Mesendoderm (in vitro differentiated cells): ENCODE results near the gene ELOVL1.

Experiments used
- DNase-seq: peaks from one replicate; pipeline ENCODE4 v3.0.0; 2013
- H2AK5ac ChIP-seq: 2 replicates; pipeline ENCODE4 v1.6.1; 2013; ENCODE audit warnings: low read length, inconsistent platforms
- H2BK120ac ChIP-seq: 2 replicates; pipeline ENCODE4 v1.6.1; 2013; ENCODE audit warnings: low read depth, mild to moderate bottlenecking, low read length, moderate library complexity, mixed read lengths
- H2BK15ac ChIP-seq: replicated peaks from 2 replicates; pipeline ENCODE4 v1.6.1; 2013; ENCODE audit warnings: low read depth, mild to moderate bottlenecking, moderate library complexity
- H2BK5ac ChIP-seq: 2 replicates; pipeline ENCODE4 v1.6.1; 2013; ENCODE audit warnings: low read length, inconsistent platforms
- H3K18ac ChIP-seq: 2 replicates; pipeline ENCODE4 v1.6.1; 2013; ENCODE audit warnings: mild to moderate bottlenecking, low read length, mixed read lengths
- H3K23ac ChIP-seq: one replicate; pipeline ENCODE4 v1.6.1; 2013; ENCODE audit warnings: low read length
- H3K27ac ChIP-seq: 2 replicates; pipeline ENCODE4 v1.5.1; 2013; ENCODE audit warnings: low read depth, mild to moderate bottlenecking, inconsistent platforms, low read length, moderate library complexity
- H3K27me3 ChIP-seq: 2 replicates; pipeline ENCODE4 v1.6.1; 2013; ENCODE audit warnings: low read length, control low read depth, mild to moderate bottlenecking, inconsistent platforms; ENCODE audit not compliant: insufficient read depth, poor library complexity
- H3K36me3 ChIP-seq: 2 replicates; pipeline ENCODE4 v1.6.1; 2013; ENCODE audit warnings: low read length, inconsistent platforms; ENCODE audit not compliant: control insufficient read depth, insufficient read depth
- H3K4ac ChIP-seq: one replicate; pipeline ENCODE4 v1.6.1; 2013; ENCODE audit warnings: low read depth, mild to moderate bottlenecking, low read length, moderate library complexity
- H3K4me1 ChIP-seq: 2 replicates; pipeline ENCODE4 v1.6.1; 2013; ENCODE audit warnings: low read depth, low read length, inconsistent platforms; ENCODE audit not compliant: control insufficient read depth
- H3K4me2 ChIP-seq: 2 replicates; pipeline ENCODE4 v1.6.1; 2013; ENCODE audit warnings: low read length
- H3K4me3 ChIP-seq: 2 replicates; pipeline ENCODE4 v1.5.1; 2013; ENCODE audit warnings: mild to moderate bottlenecking, low read length
- H3K56ac ChIP-seq: one replicate; pipeline ENCODE4 v1.6.1; 2013; ENCODE audit warnings: low read length
- H3K79me1 ChIP-seq: 2 replicates; pipeline ENCODE4 v1.6.1; 2013; ENCODE audit warnings: low read length, inconsistent platforms
- H3K79me2 ChIP-seq: 2 replicates; pipeline ENCODE4 v1.6.1; 2013; ENCODE audit warnings: mild to moderate bottlenecking, low read length; ENCODE audit not compliant: control insufficient read depth, insufficient read depth
- H3K9ac ChIP-seq: 2 replicates; pipeline ENCODE4 v1.6.1; 2013; ENCODE audit warnings: low read length, inconsistent platforms
- H4K5ac ChIP-seq: one replicate; pipeline ENCODE4 v1.6.1; 2013; ENCODE audit warnings: low read length
- H4K8ac ChIP-seq: one replicate; pipeline ENCODE4 v1.6.1; 2013; ENCODE audit warnings: low read depth, mild to moderate bottlenecking, control low read depth, low read length, moderate library complexity
- WGBS: extraction: QIAGEN DNeasy Blood & Tissue Kit; methylation state at CpG from one replicate; pipeline ENCODE4 v1.1.7; 2013; ENCODE audit warnings: low lambda C conversion rate, missing lambda C conversion rate; ENCODE audit not compliant: insufficient coverage; ENCODE audit errors: extremely low coverage; 5-methylcytosine and 5-hydroxymethylcytosine counted together

ELOVL1 gene

DNA sequence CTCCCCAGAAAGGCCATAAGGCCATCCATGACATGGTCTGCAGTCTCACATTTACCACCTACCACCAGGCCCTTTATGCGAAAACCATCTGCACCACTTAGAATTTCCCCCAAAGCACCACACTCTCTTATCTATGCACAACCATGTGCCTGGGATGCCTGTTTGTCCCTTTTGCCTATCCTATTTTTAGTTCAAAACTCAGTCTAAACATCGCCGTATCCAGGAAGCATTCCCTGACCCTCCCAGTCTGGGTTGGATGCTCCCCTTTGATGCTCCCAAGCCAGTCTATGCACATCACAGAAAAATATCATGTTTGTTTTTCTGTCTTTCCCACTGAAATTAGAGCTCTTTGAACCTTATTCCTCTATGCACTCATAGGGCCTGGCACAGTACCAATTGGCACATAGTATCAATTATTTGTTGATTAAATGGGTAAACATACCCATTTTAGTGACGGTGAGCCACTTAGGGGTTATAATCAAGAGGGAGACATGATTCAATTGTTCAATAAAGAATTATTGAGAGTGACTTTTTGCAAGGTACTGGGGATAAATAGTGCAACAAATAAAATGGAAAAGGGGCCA lies 23.5 kb downstream of the ELOVL1 start:
- H3K4me3 ChIP-seq: no peak overlapping the region
- peaks cover 5% of the 10 kb centered on the region for H3K4me1 ChIP-seq
- H3K23ac ChIP-seq: no peak overlapping the region
- H3K4me2 ChIP-seq: no peak overlapping the region
- H3K36me3 ChIP-seq: no peaks in the 10 kb centered on the region
- H3K27me3 ChIP-seq: no peaks in the 10 kb centered on the region
- no peak overlapping the region for H3K56ac ChIP-seq
- no peak overlapping the region for H4K8ac ChIP-seq
- H3K9ac ChIP-seq: no peak overlapping the region
- H2BK15ac ChIP-seq: no peak overlapping the region
- H2BK5ac ChIP-seq: no peak overlapping the region
- DNase-seq: peak; percentile 52
- H3K27ac ChIP-seq: no peak overlapping the region
- no peak overlapping the region for H3K4ac ChIP-seq
- H2AK5ac ChIP-seq: no peak overlapping the region
- no peaks in the 10 kb centered on the region for H3K79me2 ChIP-seq
- no peaks in the 10 kb centered on the region for H3K79me1 ChIP-seq
- no CpG with 5 or more reads among the region's 4 CpGs for WGBS
- no peak overlapping the region for H4K5ac ChIP-seq
- H2BK120ac ChIP-seq: no peak overlapping the region
- H3K18ac ChIP-seq: no peak overlapping the region

DNA sequence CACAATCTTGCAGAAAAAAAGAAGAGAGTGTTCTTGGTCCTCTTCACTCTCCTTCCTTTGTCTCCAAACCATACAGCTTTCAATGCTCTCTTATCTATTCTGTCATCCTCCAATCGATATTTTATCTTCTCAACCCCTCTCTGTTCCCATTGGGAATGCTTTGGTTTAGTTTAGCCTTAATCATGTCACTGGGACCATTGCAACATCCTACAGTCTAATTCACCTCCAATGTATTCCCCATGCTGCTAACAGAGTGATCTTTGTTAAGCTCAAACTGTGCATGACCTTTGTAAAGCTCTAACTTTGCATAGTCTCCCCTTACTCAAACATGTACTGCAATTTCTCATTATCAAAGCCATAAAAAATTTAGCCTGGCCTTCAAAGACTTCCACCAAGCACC lies 27.3 kb downstream of the ELOVL1 start:
- H4K8ac ChIP-seq: no peak overlapping the region
- no peak overlapping the region for H3K4me2 ChIP-seq
- no peak overlapping the region for H3K56ac ChIP-seq
- no peak overlapping the region for H2BK5ac ChIP-seq
- H3K23ac ChIP-seq: no peak overlapping the region
- no peak overlapping the region for H2BK15ac ChIP-seq
- H3K4ac ChIP-seq: no peak overlapping the region
- H3K79me2 ChIP-seq: no peaks in the 10 kb centered on the region
- peaks cover 2% of the 10 kb centered on the region for H3K4me1 ChIP-seq
- no peak overlapping the region for H3K9ac ChIP-seq
- no peak overlapping the region for H3K18ac ChIP-seq
- no peak for DNase-seq
- H2AK5ac ChIP-seq: no peak overlapping the region
- no peak overlapping the region for H4K5ac ChIP-seq
- no peak overlapping the region for H3K27ac ChIP-seq
- H3K36me3 ChIP-seq: no peaks in the 10 kb centered on the region
- H3K27me3 ChIP-seq: no peaks in the 10 kb centered on the region
- no peak overlapping the region for H3K4me3 ChIP-seq
- H3K79me1 ChIP-seq: no peaks in the 10 kb centered on the region
- WGBS: no CpG with 5 or more reads among the region's 1 CpG
- H2BK120ac ChIP-seq: no peak overlapping the region

DNA sequence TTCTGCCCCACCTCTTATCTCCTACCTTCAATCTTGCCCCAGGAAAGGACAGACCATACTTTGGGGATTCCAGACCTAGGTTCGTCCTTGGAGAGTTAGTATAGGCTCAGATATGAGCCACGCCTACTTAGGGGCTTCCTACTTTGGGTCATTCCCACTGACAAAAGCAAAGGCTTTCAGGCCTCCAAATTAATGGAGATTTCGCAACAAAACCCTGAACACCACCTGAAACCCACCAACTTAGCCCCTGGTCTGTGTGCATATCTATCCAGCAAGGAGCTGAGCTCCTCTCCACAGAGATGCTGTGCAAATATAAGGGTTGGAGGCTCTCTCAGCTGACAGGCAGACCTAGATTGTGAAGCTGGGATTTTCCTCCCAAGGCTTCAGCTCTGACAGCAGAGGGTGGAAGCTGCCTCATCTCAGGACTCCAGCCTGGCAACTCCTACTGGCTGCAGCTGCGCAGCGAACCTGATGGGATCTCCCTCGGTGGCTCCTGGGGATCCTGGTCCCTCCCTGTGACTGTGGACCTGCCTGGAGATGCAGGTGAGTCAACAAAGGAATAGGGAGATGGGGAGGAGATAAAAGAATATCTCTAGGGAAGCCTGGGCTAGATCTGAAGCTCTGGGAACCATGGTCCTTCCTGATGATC lies 28.1 kb downstream of the ELOVL1 start:
- no CpG with 5 or more reads among the region's 6 CpGs for WGBS
- H3K9ac ChIP-seq: no peak overlapping the region
- DNase-seq: no peak
- H3K4me1 ChIP-seq: no peaks in the 10 kb centered on the region
- no peaks in the 10 kb centered on the region for H3K36me3 ChIP-seq
- H2BK15ac ChIP-seq: no peak overlapping the region
- no peak overlapping the region for H3K27ac ChIP-seq
- H4K5ac ChIP-seq: no peak overlapping the region
- no peak overlapping the region for H3K23ac ChIP-seq
- no peak overlapping the region for H2BK120ac ChIP-seq
- H3K56ac ChIP-seq: no peak overlapping the region
- no peak overlapping the region for H3K4me2 ChIP-seq
- no peak overlapping the region for H3K4ac ChIP-seq
- H2BK5ac ChIP-seq: no peak overlapping the region
- no peak overlapping the region for H4K8ac ChIP-seq
- H3K79me1 ChIP-seq: no peaks in the 10 kb centered on the region
- no peak overlapping the region for H3K18ac ChIP-seq
- H3K79me2 ChIP-seq: no peaks in the 10 kb centered on the region
- H3K27me3 ChIP-seq: no peaks in the 10 kb centered on the region
- H3K4me3 ChIP-seq: no peak overlapping the region
- H2AK5ac ChIP-seq: no peak overlapping the region

DNA sequence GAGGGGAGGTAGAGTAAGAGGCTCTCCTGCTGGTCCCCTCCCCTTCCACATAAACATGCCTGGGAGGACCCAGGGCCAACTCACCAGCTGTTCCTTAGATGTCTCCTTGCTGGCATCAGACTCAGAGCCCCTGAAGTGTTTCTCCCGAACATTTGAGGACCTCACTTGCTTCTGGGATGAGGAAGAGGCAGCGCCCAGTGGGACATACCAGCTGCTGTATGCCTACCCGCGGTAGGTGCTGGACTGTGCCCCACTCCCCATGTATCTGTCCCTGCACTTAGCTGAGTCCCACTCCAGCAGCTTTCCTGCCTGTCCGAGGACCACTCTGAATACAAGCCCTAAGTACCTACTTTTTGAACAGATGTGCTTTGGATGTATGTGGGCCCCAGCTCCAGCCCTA lies 29.8 kb downstream of the ELOVL1 start:
- Histone ChIP-seq H3K27ac (no peak overlapping the region), H3K79me1 (no peaks in the 10 kb centered on the region), H3K79me2 (no peaks in the 10 kb centered on the region), H2BK120ac (no peak overlapping the region), H3K36me3 (no peaks in the 10 kb centered on the region), H3K4ac (no peak overlapping the region), H3K4me3 (no peak overlapping the region), H2AK5ac (no peak overlapping the region), H3K4me2 (no peak overlapping the region), H3K4me1 (no peaks in the 10 kb centered on the region), H3K27me3 (no peaks in the 10 kb centered on the region), H3K18ac (no peak overlapping the region), H4K5ac (no peak overlapping the region), H2BK5ac (no peak overlapping the region), H2BK15ac (no peak overlapping the region), H4K8ac (no peak overlapping the region), H3K56ac (no peak overlapping the region), H3K23ac (no peak overlapping the region), H3K9ac (no peak overlapping the region)
- no CpG with 5 or more reads among the region's 5 CpGs for WGBS
- no peak for DNase-seq

DNA sequence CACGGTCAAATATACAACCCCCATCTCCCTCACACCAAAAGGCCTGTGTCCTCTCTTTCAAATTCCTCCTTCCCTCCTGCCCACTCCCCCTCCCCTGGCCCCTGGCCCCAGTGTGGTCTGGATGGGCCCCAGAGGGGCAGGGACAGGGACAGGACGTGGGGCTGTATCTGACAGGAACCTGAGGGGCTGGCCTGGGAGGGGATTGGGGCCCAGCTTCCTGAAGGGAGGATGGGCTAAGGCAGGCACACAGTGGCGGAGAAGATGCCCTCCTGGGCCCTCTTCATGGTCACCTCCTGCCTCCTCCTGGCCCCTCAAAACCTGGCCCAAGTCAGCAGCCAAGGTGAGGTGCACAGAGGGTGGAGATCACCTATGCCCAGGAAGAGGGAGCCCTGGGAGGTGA lies 30.2 kb downstream of the ELOVL1 start, which contains the start of gene MPL:
MPL (plus strand) TSS at position 231 of the 400 bp plus-strand sequence; CDS start at position 262, 31 bp downstream.
- H3K9ac ChIP-seq: no peak within 1 kb of the TSS
- H3K4ac ChIP-seq: no peak within 1 kb of the TSS
- peak within 1 kb of the TSS; percentile 15 for H3K56ac ChIP-seq
- no peak within 1 kb of the TSS for H3K18ac ChIP-seq
- no peak within 1 kb of the TSS for H4K8ac ChIP-seq
- H3K27me3 ChIP-seq: no peaks in the 10 kb centered on the region
- H3K4me1 ChIP-seq: no peaks in the 10 kb centered on the region
- H3K23ac ChIP-seq: no peak within 1 kb of the TSS
- no peak within 1 kb of the TSS for H2BK5ac ChIP-seq
- H3K79me1 ChIP-seq: no peaks in the 10 kb centered on the region
- no peak within 1 kb of the TSS for H2BK120ac ChIP-seq
- no peaks in the 10 kb centered on the region for H3K79me2 ChIP-seq
- H3K4me3 ChIP-seq: no peak within 1 kb of the TSS
- H2AK5ac ChIP-seq: no peak within 1 kb of the TSS
- no peak for DNase-seq
- WGBS: no CpG with 5 or more reads among the region's 3 CpGs
- H3K27ac ChIP-seq: no peak within 1 kb of the TSS
- no peak within 1 kb of the TSS for H3K4me2 ChIP-seq
- H3K36me3 ChIP-seq: no peaks in the 10 kb centered on the region
- no peak within 1 kb of the TSS for H2BK15ac ChIP-seq
- H4K5ac ChIP-seq: no peak within 1 kb of the TSS
